GM12801 (cell line): ENCODE results near the gene ATP8B1.

Experiments used
- CTCF ChIP-seq: IDR thresholded peaks from one replicate; pipeline ENCODE4 v1.5.1; 2011; ENCODE audit warnings: control low read depth; ENCODE audit not compliant: insufficient read length; ENCODE audit errors: extremely low read depth

Gene ATP8B1

GRCh38 chr18:57803103-57803969 lies at the start of gene ATP8B1:
Gene ATP8B1 (minus strand): TSS chr18:57803315. CDS start chr18:57731807, 71,508 bp downstream.
- no peak for TF ChIP-seq CTCF

GRCh38 chr18:57850063-57850462 lies 46.9 kb upstream of the ATP8B1 start:
- no peak for TF ChIP-seq CTCF

GRCh38 chr18:57846258-57846657 lies 43.1 kb upstream of the ATP8B1 start:
- TF ChIP-seq CTCF = no peak

GRCh38 chr18:57845605-57846074 lies 42.5 kb upstream of the ATP8B1 start:
- TF ChIP-seq CTCF = no peak

- no peak for TF ChIP-seq CTCF
These were observed 41.2 kb upstream of the ATP8B1 start for GRCh38 chr18:57844319-57844718.

- TF ChIP-seq CTCF = no peak
These were observed 40.3 kb upstream of the ATP8B1 start for GRCh38 chr18:57843386-57843785.

- no peak for TF ChIP-seq CTCF
These were observed 38.5 kb upstream of the ATP8B1 start for GRCh38 chr18:57841568-57841967.
